ENCODE results near the gene UBE2F.
"Not testable (repeated sequence)": the region's sequence is repeated elsewhere in the genome, so short reads cannot be mapped to it uniquely, and the experiment has no call there.

GRCh38 chr2:237951354-237951753, 15.5 kb upstream of the UBE2F start:
- not testable (repeated sequence) for TF ChIP-seq CTCF, POLR2AphosphoS5, POLR2A (IDR thresholded peaks at IDR 0.05)
